Tibial nerve (tissue), 4 donors: Measurements from ENCODE around the gene VPS13D. TPM values are rescaled to one million over a fixed set of nuclear protein-coding genes. Genes with fewer than 3 reads are reported as not detected.

ENCODE experiments used
- DNase-seq, 2 donors: peaks; one replicate each; pipeline ENCODE4 v3.0.0-alpha.2; 2019; ENCODE audit warnings: low spot score in 2 of 2
- H3K27ac ChIP-seq, 4 donors: fragments of 200-600 bp; sonication (generic) in 3 of 4; one replicate each; pipeline ENCODE4 v1.5.1; 2017 to 2019; ENCODE audit warnings: mild to moderate bottlenecking in 1 of 4
- H3K27me3 ChIP-seq, 2 donors: fragments of 200-600 bp; sonication (generic) in 1 of 2; one replicate each; pipeline versions ENCODE4 v1.5.1 to v1.6.0; 2017 to 2019
- H3K36me3 ChIP-seq, 3 donors: fragments of 200-600 bp; sonication (generic); one replicate each; pipeline ENCODE4 v1.5.1; 2018 to 2019
- H3K4me1 ChIP-seq, 4 donors: fragments of 200-600 bp; sonication (generic) in 3 of 4; one replicate each; pipeline ENCODE4 v1.5.1; 2017 to 2019
- H3K4me3 ChIP-seq, 4 donors: fragments of 200-600 bp; sonication (generic) in 3 of 4; one replicate each; pipeline ENCODE4 v1.5.1; 2017 to 2019; ENCODE audit warnings: mild to moderate bottlenecking in 1 of 4, moderate library complexity in 1 of 4
- H3K9me3 ChIP-seq, 4 donors: fragments of 200-600 bp; sonication (generic) in 3 of 4; one replicate each; pipeline ENCODE4 v1.5.1; 2017 to 2019
- EP300 ChIP-seq, 2 donors: sonication (generic); formaldehyde crosslinking; IDR thresholded peaks; one replicate each; pipeline ENCODE4 v1.6.1; 2017; ENCODE audit warnings: antibody characterized with exemption in 2 of 2, mild to moderate bottlenecking in 1 of 2
- POLR2A ChIP-seq, 2 donors: fragments of 450-650 bp; IDR thresholded peaks; one replicate each; pipeline ENCODE4 v1.6.1; 2017; ENCODE audit warnings: antibody characterized with exemption in 2 of 2, mild to moderate bottlenecking in 2 of 2, moderate library complexity in 2 of 2
- WGBS, 2 donors: methylation state at CpG; one replicate each; pipeline ENCODE4 v1.1.5; 2018; 5-methylcytosine and 5-hydroxymethylcytosine counted together
- total RNA-seq, 4 donors: library from RNA; depleted of rRNA; stranded (reverse); fragments of >200 nt; gene quantifications; one replicate each; pipeline ENCODE4 v1.1.0, GENCODE V29; 2016
- TF ChIP-seq, protein P1 (sequence below), 5 experiments: fragments of 200-600 bp in 3 of 5; fragments of 450-650 bp in 2 of 5; sonication (generic) in 3 of 5; IDR thresholded peaks; one replicate each; pipeline ENCODE4 v1.5.1; 2016 to 2019; ENCODE audit warnings: antibody characterized with exemption in 5 of 5, mild to moderate bottlenecking in 3 of 5, moderate library complexity in 2 of 5

VPS13D gene
- total RNA-seq, 4 donors from 2014 or later = 99.2 to 132 (median 110) TPM

DNA sequence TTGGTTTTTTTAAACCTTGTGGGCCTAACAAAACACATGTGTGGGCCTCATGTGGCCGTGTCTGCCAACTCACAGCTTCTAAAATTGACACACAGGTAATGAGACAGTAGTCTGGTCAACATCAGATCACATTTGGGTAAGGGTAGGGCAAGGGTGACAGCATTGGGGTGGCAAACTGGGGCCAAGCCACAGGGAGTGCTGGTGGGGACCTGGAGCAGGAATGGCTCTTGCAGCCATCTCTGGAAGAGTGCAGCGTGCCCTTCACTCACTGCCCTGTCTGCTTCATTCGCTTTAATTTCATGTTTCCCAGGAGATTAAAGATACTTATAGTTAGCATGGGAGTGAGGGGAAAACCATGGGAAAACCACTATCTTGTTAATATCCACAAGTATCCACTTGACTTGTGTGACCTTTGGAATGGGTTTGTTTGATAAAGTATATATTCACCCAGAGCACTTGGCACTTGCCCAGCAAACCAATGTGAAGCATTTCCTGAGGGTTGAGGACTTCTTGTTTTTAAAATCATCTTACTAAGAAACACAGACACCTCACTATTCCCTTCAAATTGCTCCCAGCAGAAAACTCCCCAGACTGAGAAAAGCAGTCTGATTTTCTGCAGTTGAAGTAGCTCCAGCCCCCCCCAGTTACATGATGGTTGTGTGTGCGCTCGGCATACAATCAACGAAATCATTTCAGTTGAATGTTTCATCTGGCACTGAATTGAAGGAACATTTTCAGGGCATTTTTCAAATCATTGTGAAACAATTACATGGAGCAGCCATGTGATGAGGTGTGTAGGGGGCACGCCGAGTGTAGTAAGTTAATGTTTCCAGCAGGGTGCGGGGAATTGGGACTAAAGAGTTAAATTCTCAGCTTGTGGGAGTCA, 175.7 kb downstream of the VPS13D start:
- H3K27ac ChIP-seq = peak overlapping the region; percentile 62 to 91 (median 80)
- 30 to 37% methylated on average over 9 of the region's 9 CpGs for WGBS, 2 donors
- no peaks in the 10 kb centered on the region for H3K9me3 ChIP-seq
- DNase-seq = peak; percentile 36 to 77
- no peak overlapping the region for H3K4me3 ChIP-seq
- no peaks in the 10 kb centered on the region for H3K27me3 ChIP-seq
- TF ChIP-seq EP300 (IDR thresholded peaks at IDR 0.05) (peak in 1 of 2 donors; percentile 72), POLR2A (IDR thresholded peaks at IDR 0.05) (no peak)
- TF ChIP-seq, protein P1, sequence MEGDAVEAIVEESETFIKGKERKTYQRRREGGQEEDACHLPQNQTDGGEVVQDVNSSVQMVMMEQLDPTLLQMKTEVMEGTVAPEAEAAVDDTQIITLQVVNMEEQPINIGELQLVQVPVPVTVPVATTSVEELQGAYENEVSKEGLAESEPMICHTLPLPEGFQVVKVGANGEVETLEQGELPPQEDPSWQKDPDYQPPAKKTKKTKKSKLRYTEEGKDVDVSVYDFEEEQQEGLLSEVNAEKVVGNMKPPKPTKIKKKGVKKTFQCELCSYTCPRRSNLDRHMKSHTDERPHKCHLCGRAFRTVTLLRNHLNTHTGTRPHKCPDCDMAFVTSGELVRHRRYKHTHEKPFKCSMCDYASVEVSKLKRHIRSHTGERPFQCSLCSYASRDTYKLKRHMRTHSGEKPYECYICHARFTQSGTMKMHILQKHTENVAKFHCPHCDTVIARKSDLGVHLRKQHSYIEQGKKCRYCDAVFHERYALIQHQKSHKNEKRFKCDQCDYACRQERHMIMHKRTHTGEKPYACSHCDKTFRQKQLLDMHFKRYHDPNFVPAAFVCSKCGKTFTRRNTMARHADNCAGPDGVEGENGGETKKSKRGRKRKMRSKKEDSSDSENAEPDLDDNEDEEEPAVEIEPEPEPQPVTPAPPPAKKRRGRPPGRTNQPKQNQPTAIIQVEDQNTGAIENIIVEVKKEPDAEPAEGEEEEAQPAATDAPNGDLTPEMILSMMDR (IDR thresholded peaks at IDR 0.05) = peak in 3 of 5 experiments; percentile 31 to 60 (median 50)
- peaks cover 9 to 80% (median 46%) of the 10 kb centered on the region in 4 donors for H3K4me1 ChIP-seq
- peaks cover 0 to 18% (median 4%) of the 10 kb centered on the region in 3 donors for H3K36me3 ChIP-seq

- no peak for DNase-seq
- H3K27ac ChIP-seq = peak overlapping the region; percentile 62 to 91 (median 80)
- 11 to 24% methylated on average over 8 of the region's 8 CpGs for WGBS, 2 donors
- H3K27me3 ChIP-seq = no peaks in the 10 kb centered on the region
- no peak overlapping the region for H3K4me3 ChIP-seq
- TF ChIP-seq EP300 (IDR thresholded peaks at IDR 0.05) = peak; percentile 63 to 84
- no peak for TF ChIP-seq POLR2A (IDR thresholded peaks at IDR 0.05)
- TF ChIP-seq, protein P1 (IDR thresholded peaks at IDR 0.05) = peak in 3 of 5 experiments; percentile 6 to 9 (median 6)
- peaks cover 9 to 74% (median 46%) of the 10 kb centered on the region in 4 donors for H3K4me1 ChIP-seq
- no peaks in the 10 kb centered on the region for H3K9me3 ChIP-seq
- peaks cover 0 to 12% (median 4%) of the 10 kb centered on the region in 3 donors for H3K36me3 ChIP-seq
Observed at GRCh38 chr1:12406211-12407021, 176.6 kb downstream of the VPS13D start.

DNA sequence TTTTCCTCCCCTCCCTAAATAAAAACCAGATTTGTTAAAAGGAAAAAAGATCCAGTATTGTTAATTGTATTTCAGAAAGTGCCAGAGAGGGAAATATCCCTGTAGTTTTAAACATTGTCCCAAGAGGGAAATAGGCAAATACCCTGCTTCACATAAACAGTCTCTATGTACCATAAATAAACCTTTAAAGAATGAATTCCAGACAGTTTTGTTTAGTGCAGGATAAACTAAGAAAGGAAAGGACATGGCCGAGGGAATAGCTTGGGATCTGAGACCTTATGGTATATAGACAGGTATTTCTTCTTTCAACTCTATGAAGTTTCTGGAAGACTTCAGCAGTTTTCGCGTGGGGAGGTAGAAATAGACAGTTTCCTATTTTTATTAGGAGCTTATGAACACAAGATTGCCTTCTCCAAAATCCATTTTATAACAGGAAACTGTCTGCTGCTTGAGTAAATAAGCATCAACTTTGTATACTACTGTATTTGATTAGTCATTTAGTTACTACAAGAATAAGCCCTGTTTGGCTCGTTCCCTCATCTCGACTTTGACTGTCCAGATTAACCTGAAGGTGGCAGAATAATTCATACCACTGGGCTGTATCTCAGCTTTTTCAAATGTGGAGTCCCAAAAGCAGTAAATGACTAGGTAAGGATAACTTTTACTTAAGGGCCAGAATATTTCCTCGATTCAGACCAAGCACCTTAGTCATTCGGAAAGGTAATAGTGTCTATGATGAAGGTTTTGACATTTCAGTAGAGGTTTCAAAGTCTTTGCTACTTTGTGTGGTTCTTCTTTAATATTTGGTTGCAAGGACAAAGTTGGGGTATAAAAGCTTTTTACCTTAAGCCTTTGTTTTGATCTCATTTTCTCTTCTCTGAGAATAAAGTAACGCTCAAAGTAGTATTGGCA, 177.5 kb downstream of the VPS13D start:
- Histone ChIP-seq H3K4me1 (peaks cover 9 to 65% (median 43%) of the 10 kb centered on the region in 4 donors), H3K9me3 (no peaks in the 10 kb centered on the region), H3K36me3 (peaks cover 0 to 17% (median 4%) of the 10 kb centered on the region in 3 donors), H3K27me3 (no peaks in the 10 kb centered on the region), H3K4me3 (no peak overlapping the region), H3K27ac (peak overlapping the region; percentile 15 to 91 (median 74))
- DNase-seq = peak in 1 of 2 donors; percentile 52
- TF ChIP-seq EP300 (IDR thresholded peaks at IDR 0.05) = peak in 1 of 2 donors; percentile 19
- TF ChIP-seq, protein P1 (IDR thresholded peaks at IDR 0.05) = peak; percentile 20 to 44 (median 25)
- TF ChIP-seq POLR2A (IDR thresholded peaks at IDR 0.05) = no peak
- WGBS, 2 donors = 29 to 30% methylated on average over 8 of the region's 8 CpGs

DNA sequence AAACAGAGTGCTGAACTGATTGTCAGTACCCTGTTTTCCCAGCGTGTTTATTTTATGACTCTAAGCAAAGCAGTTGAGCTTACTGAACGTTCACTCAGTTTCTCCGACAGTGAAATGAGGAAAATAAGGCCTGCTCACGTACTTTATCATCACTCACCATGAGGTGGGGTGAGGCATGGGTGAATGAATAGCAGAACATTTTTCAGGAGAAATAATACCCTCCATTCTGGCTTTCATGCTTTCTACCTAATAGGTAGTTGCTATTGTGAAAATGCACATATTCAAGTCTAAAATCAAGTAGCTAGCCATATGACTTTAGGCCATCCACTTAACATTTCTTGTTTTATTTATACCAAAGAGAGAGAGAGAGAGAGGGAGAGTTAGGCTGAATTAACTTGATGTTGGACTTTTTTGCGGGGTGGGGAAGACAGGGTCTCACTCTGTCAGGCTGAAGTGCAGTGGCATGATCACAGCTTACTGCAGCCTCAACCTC, 178.2 kb downstream of the VPS13D start:
- Histone ChIP-seq H3K9me3 (no peaks in the 10 kb centered on the region), H3K27ac (peak overlapping the region; percentile 11 to 91 (median 51)), H3K4me3 (no peak overlapping the region), H3K4me1 (peaks cover 9 to 61% (median 43%) of the 10 kb centered on the region in 4 donors), H3K27me3 (no peaks in the 10 kb centered on the region), H3K36me3 (peaks cover 0 to 17% (median 4%) of the 10 kb centered on the region in 3 donors)
- WGBS, 2 donors = 59 to 67% methylated on average over 5 of the region's 5 CpGs
- TF ChIP-seq POLR2A (IDR thresholded peaks at IDR 0.05) (no peak), EP300 (IDR thresholded peaks at IDR 0.05) (no peak)
- TF ChIP-seq, protein P1 (IDR thresholded peaks at IDR 0.05) = no peak
- DNase-seq = no peak
